Measurements from ENCODE around the gene PPM1D. TPM values are rescaled to one million over a fixed set of nuclear protein-coding genes. Genes with fewer than 3 reads are reported as not detected.

Gene PPM1D
- total RNA-seq, 1 donor from 2014 or later: 22.3 TPM

- DNase-seq: no peak
- ATAC-seq: no peak
- Histone ChIP-seq H3K4me1 (peaks cover 19% of the 10 kb centered on the region), H3K36me3 (no peaks in the 10 kb centered on the region), H3K4me3 (no peak overlapping the region), H3K27me3 (no peaks in the 10 kb centered on the region), H3K27ac (peak overlapping the region; percentile 70), H3K9me3 (no peaks in the 10 kb centered on the region)
- intact Hi-C loops (cut with DNase I): no loop called here
- no peak for TF ChIP-seq CTCF (IDR thresholded peaks at IDR 0.05)
Measured at GRCh38 chr17:60573236-60574051, 26.5 kb upstream of the PPM1D start.

- Histone ChIP-seq H3K4me1 (peaks cover 13% of the 10 kb centered on the region), H3K36me3 (no peaks in the 10 kb centered on the region), H3K4me3 (peak overlapping the region; percentile 40), H3K27ac (peak overlapping the region; percentile 75), H3K9me3 (no peaks in the 10 kb centered on the region), H3K27me3 (no peaks in the 10 kb centered on the region)
- peak; percentile 18 for TF ChIP-seq CTCF (IDR thresholded peaks at IDR 0.05)
- ATAC-seq (peak; percentile 92), DNase-seq (no peak)
- intact Hi-C loops (cut with DNase I): no loop called here
Measured at GRCh38 chr17:60577147-60577915, 22.7 kb upstream of the PPM1D start.

- DNase-seq: no peak
- Histone ChIP-seq H3K4me1 (peaks cover 13% of the 10 kb centered on the region), H3K9me3 (no peaks in the 10 kb centered on the region), H3K27me3 (no peaks in the 10 kb centered on the region), H3K4me3 (no peak overlapping the region), H3K27ac (no peak overlapping the region), H3K36me3 (no peaks in the 10 kb centered on the region)
- intact Hi-C loops (cut with DNase I): no loop called here
- no peak for TF ChIP-seq CTCF (IDR thresholded peaks at IDR 0.05)
- ATAC-seq: no peak
Measured at GRCh38 chr17:60579090-60579489, 20.9 kb upstream of the PPM1D start.

GRCh38 chr17:60579551-60579950, 20.4 kb upstream of the PPM1D start:
- Histone ChIP-seq H3K27ac (no peak overlapping the region), H3K36me3 (no peaks in the 10 kb centered on the region), H3K27me3 (no peaks in the 10 kb centered on the region), H3K9me3 (no peaks in the 10 kb centered on the region), H3K4me1 (peaks cover 13% of the 10 kb centered on the region), H3K4me3 (no peak overlapping the region)
- TF ChIP-seq CTCF (IDR thresholded peaks at IDR 0.05): no peak
- intact Hi-C loops (cut with DNase I): no loop called here
- ATAC-seq: no peak
- DNase-seq: no peak

- intact Hi-C loops (cut with DNase I): no loop called here
- no peak for ATAC-seq
Measured at GRCh38 chr17:60583008-60583407, 17.0 kb upstream of the PPM1D start.

More at GRCh38 chr17:60583008-60583407, 17.0 kb upstream of the PPM1D start:
- no peak for DNase-seq
- TF ChIP-seq CTCF (IDR thresholded peaks at IDR 0.05): no peak
- Histone ChIP-seq H3K27ac (no peak overlapping the region), H3K4me3 (no peak overlapping the region), H3K4me1 (peaks cover 7% of the 10 kb centered on the region), H3K27me3 (no peaks in the 10 kb centered on the region), H3K9me3 (no peaks in the 10 kb centered on the region), H3K36me3 (no peaks in the 10 kb centered on the region)

All from upper lobe of right lung (tissue), 1 donor.